ENCODE data around the gene EMID1.

The EMID1 gene

GRCh38 chr22:29260601-29261315, 55.1 kb downstream of the EMID1 start:
- no peak for DNase-seq

GRCh38 chr22:29263791-29264276, 58.1 kb downstream of the EMID1 start:
- DNase-seq, result no peak

- no peak for DNase-seq
These were observed 59.6 kb downstream of the EMID1 start for GRCh38 chr22:29265305-29265704.

- DNase-seq, result no peak
These were observed 60.2 kb downstream of the EMID1 start for GRCh38 chr22:29265929-29266328.

GRCh38 chr22:29266564-29267461, 61.1 kb downstream of the EMID1 start:
- no peak for DNase-seq

- no peak for DNase-seq
These were observed 61.8 kb downstream of the EMID1 start for GRCh38 chr22:29267462-29267857.

- peak; percentile 80 for DNase-seq
These were observed 62.3 kb downstream of the EMID1 start, which contains the start of the genes EWSR1 and RHBDD3 for GRCh38 chr22:29267858-29268510. Gene EWSR1 (plus strand): TSS chr22:29268268. CDS start chr22:29268337, 69 bp downstream. Gene RHBDD3 (minus strand): TSS chr22:29267981. CDS start chr22:29265626, 2,355 bp downstream.

GRCh38 chr22:29268511-29269229, 63.0 kb downstream of the EMID1 start:
- DNase-seq, result peak; percentile 5

GRCh38 chr22:29269230-29269604, 63.5 kb downstream of the EMID1 start:
- DNase-seq, result no peak

GRCh38 chr22:29269731-29270474, 64.2 kb downstream of the EMID1 start:
- DNase-seq, result no peak

- DNase-seq, result no peak
These were observed 65.0 kb downstream of the EMID1 start for GRCh38 chr22:29270475-29271271.

- no peak for DNase-seq
These were observed 66.9 kb downstream of the EMID1 start for GRCh38 chr22:29272624-29273023.

- no peak for DNase-seq
These were observed 69.5 kb downstream of the EMID1 start for GRCh38 chr22:29275167-29275566.

GRCh38 chr22:29275819-29276565, 70.3 kb downstream of the EMID1 start:
- DNase-seq, result no peak

GRCh38 chr22:29277927-29278326, 72.2 kb downstream of the EMID1 start:
- no peak for DNase-seq

GRCh38 chr22:29284196-29284595, 78.5 kb downstream of the EMID1 start:
- DNase-seq, result no peak

GRCh38 chr22:29288837-29289236, 83.1 kb downstream of the EMID1 start:
- DNase-seq, result no peak

GRCh38 chr22:29290061-29290460, 84.4 kb downstream of the EMID1 start:
- no peak for DNase-seq

- no peak for DNase-seq
These were observed 85.5 kb downstream of the EMID1 start for GRCh38 chr22:29291215-29291614.

- DNase-seq, result no peak
These were observed 86.7 kb downstream of the EMID1 start for GRCh38 chr22:29292379-29292778.
